Kidney epithelial cell (primary cell): Measurements from ENCODE around the gene TTC23L. TPM values are rescaled to one million over a fixed set of nuclear protein-coding genes. Genes with fewer than 3 reads are reported as not detected.
A peak's percentile ranks its signal among the peaks of the same experiment; 100 is the strongest.

ENCODE experiments used
- DNase-seq: peaks from one replicate; pipeline ENCODE4 v3.0.0-alpha.2; 2010; ENCODE audit warnings: low read depth
- H3K27me3 ChIP-seq: 2 replicates; pipeline ENCODE4 v1.6.0; 2011; ENCODE audit warnings: low read length; ENCODE audit not compliant: control insufficient read depth, insufficient read depth
- H3K36me3 ChIP-seq: 2 replicates; pipeline ENCODE4 v1.5.1; 2011; ENCODE audit warnings: low read length; ENCODE audit not compliant: control insufficient read depth, insufficient read depth
- H3K4me3 ChIP-seq: 2 replicates; pipeline ENCODE4 v1.5.1; 2011; ENCODE audit warnings: low read depth, mild to moderate bottlenecking, control low read depth, low read length
- CTCF ChIP-seq: IDR thresholded peaks from 2 replicates; pipeline ENCODE4 v1.5.1; 2011; ENCODE audit warnings: mild to moderate bottlenecking, moderate library complexity, low read length, control low read depth, inconsistent platforms; ENCODE audit not compliant: insufficient read depth, poor library complexity, severe bottlenecking
- total RNA-seq: library from RNA; depleted of rRNA; stranded (reverse); fragments of >200 nt; gene quantifications from 2 replicates; pipeline ENCODE4 v1.2.3, GENCODE V29; 2015

The TTC23L gene
- total RNA-seq, 1 donor from 2014 or later, result 2.1 TPM

- TF ChIP-seq CTCF, result no peak
Measured at GRCh38 chr5:34930462-34930844, 91.5 kb downstream of the TTC23L start.

GRCh38 chr5:34930870-34931269 lies 91.9 kb downstream of the TTC23L start:
- Histone ChIP-seq H3K27me3 (no peaks in the 10 kb centered on the region), H3K36me3 (no peaks in the 10 kb centered on the region), H3K4me3 (peak overlapping the region; percentile 96)
- TF ChIP-seq CTCF, result no peak
- no peak for DNase-seq

More at GRCh38 chr5:34930462-34930844, 91.5 kb downstream of the TTC23L start:
- Histone ChIP-seq H3K36me3 (no peaks in the 10 kb centered on the region), H3K4me3 (peak overlapping the region; percentile 96), H3K27me3 (no peaks in the 10 kb centered on the region)
- DNase-seq, result no peak

GRCh38 chr5:34932947-34933346 lies 94.0 kb downstream of the TTC23L start:
- no peak for DNase-seq
- Histone ChIP-seq H3K4me3 (no peak overlapping the region), H3K27me3 (no peaks in the 10 kb centered on the region), H3K36me3 (no peaks in the 10 kb centered on the region)
- TF ChIP-seq CTCF, result no peak

GRCh38 chr5:34941936-34942335 lies 103.0 kb downstream of the TTC23L start:
- Histone ChIP-seq H3K4me3 (no peak overlapping the region), H3K27me3 (no peaks in the 10 kb centered on the region), H3K36me3 (no peaks in the 10 kb centered on the region)
- no peak for DNase-seq
- TF ChIP-seq CTCF, result no peak

GRCh38 chr5:34944044-34944443 lies 105.1 kb downstream of the TTC23L start:
- Histone ChIP-seq H3K27me3 (no peaks in the 10 kb centered on the region), H3K4me3 (no peak overlapping the region), H3K36me3 (no peaks in the 10 kb centered on the region)
- TF ChIP-seq CTCF, result no peak
- DNase-seq, result no peak

- H3K27me3 ChIP-seq, result no peaks in the 10 kb centered on the region
- H3K36me3 ChIP-seq, result no peaks in the 10 kb centered on the region
- no peak overlapping the region for H3K4me3 ChIP-seq
- TF ChIP-seq CTCF, result no peak
- no peak for DNase-seq
Measured at GRCh38 chr5:34944460-34945047, 105.6 kb downstream of the TTC23L start.
